K562 (cell line): ENCODE results near the gene MKRN1. TPM values are rescaled to one million over a fixed set of nuclear protein-coding genes. Genes with fewer than 3 reads are reported as not detected.

Experiments used
- ATAC-seq: fragments of 200-7000 bp; cut with Tn5 transposase; 3 replicates; pipeline ENCODE4 v1.9.1; 2020; ENCODE audit warnings: moderate library complexity
- BruUV-seq: library from RNA; stranded (reverse); fragments of 400-500 nt; replicated peaks from 2 replicates; lab custom pipeline; 2021; lab: Mats Ljungman, UMichigan
- CTCF ChIA-PET: fragments of 300-600 bp; formaldehyde crosslinking; extraction: SDS; loops from one replicate; lab custom pipeline; 2021; ENCODE audit warnings: low intra/inter-chr PET ratio; lab: Yijun Ruan, JAX
- POLR2A ChIA-PET: fragments of 300-600, 350-650 bp; sonication (Branson Sonifier 250); formaldehyde crosslinking; extraction: SDS; loops from one replicate; lab custom pipeline; 2021; ENCODE audit warnings: antibody characterized with exemption, inconsistent platforms; lab: Yijun Ruan, JAX
- DNase-seq, 4 experiments: peaks; one replicate each; pipeline versions ENCODE4 v3.0.0 to v3.0.0-alpha.2; 2011 to 2018; ENCODE audit warnings: low spot score in 3 of 4, mixed read lengths in 3 of 4; ENCODE audit errors: extremely low read depth in 1 of 4
- FAIRE-seq: peaks from 2 replicates; lab custom pipeline; 2011; peaks lifted over from hg19 to GRCh38; lab: Jason Lieb, UNC
- H2AFZ ChIP-seq: 2 replicates; pipeline ENCODE4 v1.6.0; 2011; ENCODE audit warnings: low read depth, low read length, control low read depth, inconsistent platforms
- H3K27ac ChIP-seq: fragments of 200-600 bp; 3 replicates; pipeline ENCODE4 v1.8.0; 2011; ENCODE audit warnings: low read depth, mild to moderate bottlenecking, control low read depth, inconsistent platforms, low read length, moderate library complexity, mixed read lengths; ENCODE audit errors: extremely low read depth
- H3K27me3 ChIP-seq, 2 experiments: fragments of 300-600 bp in 1 of 2; 2 replicates in 1 of 2; 3 replicates in 1 of 2; pipeline versions ENCODE4 v1.6.0 to v1.8.0; 2011; ENCODE audit warnings: inconsistent platforms in 2 of 2, low read length in 2 of 2, mild to moderate bottlenecking in 1 of 2, mixed read lengths in 1 of 2, moderate library complexity in 1 of 2; ENCODE audit not compliant: control insufficient read depth in 2 of 2, insufficient read depth in 2 of 2
- H3K36me3 ChIP-seq: fragments of 300-600 bp; 3 replicates; pipeline ENCODE4 v1.8.0; 2011; ENCODE audit warnings: mild to moderate bottlenecking, low read length, inconsistent platforms; ENCODE audit not compliant: control insufficient read depth, insufficient read depth
- H3K4me1 ChIP-seq, 2 experiments: fragments of 200-600 bp in 1 of 2; replicated peaks in 1 of 2; 2 replicates in 1 of 2; 3 replicates in 1 of 2; pipeline versions ENCODE4 v1.5.1 to v1.8.0; 2011; ENCODE audit warnings: inconsistent platforms in 2 of 2, low read length in 2 of 2, mild to moderate bottlenecking in 1 of 2, mixed read lengths in 1 of 2, moderate library complexity in 1 of 2; ENCODE audit not compliant: control insufficient read depth in 2 of 2, insufficient read depth in 2 of 2
- H3K4me2 ChIP-seq: 2 replicates; pipeline ENCODE4 v1.6.1; 2011; ENCODE audit warnings: low read length, control low read depth, inconsistent platforms, mixed read lengths; ENCODE audit not compliant: insufficient read depth
- H3K4me3 ChIP-seq: fragments of 200-600 bp; sonication (generic), shearing (Covaris generic); 2 replicates; pipeline ENCODE4 v1.5.1; 2016; ENCODE audit warnings: control low read depth, inconsistent platforms
- H3K79me2 ChIP-seq: fragments of 200-600 bp; 3 replicates; pipeline ENCODE4 v1.8.0; 2011; ENCODE audit warnings: low read length, inconsistent platforms; ENCODE audit not compliant: control insufficient read depth, insufficient read depth
- H3K9ac ChIP-seq, 2 experiments: 2 replicates each; pipeline versions ENCODE4 v1.6.0 to v1.6.1; 2011; ENCODE audit warnings: low read depth in 2 of 2, low read length in 2 of 2, control low read depth in 1 of 2, inconsistent platforms in 1 of 2, mild to moderate bottlenecking in 1 of 2, mixed read lengths in 1 of 2; ENCODE audit not compliant: insufficient read depth in 1 of 2
- H3K9me1 ChIP-seq: one replicate; pipeline ENCODE4 v1.6.0; 2011; ENCODE audit warnings: inconsistent platforms, mild to moderate bottlenecking, low read length, moderate library complexity; ENCODE audit not compliant: control insufficient read depth, insufficient read depth
- H3K9me3 ChIP-seq: replicated peaks from 2 replicates; pipeline ENCODE4 v1.5.1; 2011; ENCODE audit warnings: low read depth, low read length, inconsistent platforms; ENCODE audit not compliant: control insufficient read depth, insufficient read depth
- H4K20me1 ChIP-seq: replicated peaks from 2 replicates; pipeline ENCODE4 v1.6.1; 2011; ENCODE audit warnings: low read length, inconsistent platforms, mixed read lengths; ENCODE audit not compliant: control insufficient read depth, insufficient read depth
- CBX3 ChIP-seq, 2 experiments: IDR thresholded peaks; 1 replicate in 1 of 2; 2 replicates in 1 of 2; pipeline ENCODE4 v1.6.1; 2012; ENCODE audit warnings: inconsistent platforms in 2 of 2, low read length in 2 of 2, borderline replicate concordance in 1 of 2, control low read depth in 1 of 2
- DACH1 ChIP-seq: fragments of 450-650 bp; IDR thresholded peaks from 2 replicates; pipeline ENCODE4 v1.6.1; 2018; ENCODE audit not compliant: partially characterized antibody
- DMBX1 ChIP-seq: fragments of 250-450 bp; sonication (Bioruptor Pico); IDR thresholded peaks from 2 replicates; pipeline ENCODE4 v1.8.0; 2022; ENCODE audit warnings: inconsistent platforms, mild to moderate bottlenecking, moderate library complexity, borderline replicate concordance
- RAD21 ChIP-seq, 2 experiments: fragments of 250-450 bp in 1 of 2; fragments of 450-650 bp in 1 of 2; sonication (Bioruptor Pico) in 1 of 2; formaldehyde crosslinking in 1 of 2; IDR thresholded peaks in 1 of 2; conservative IDR thresholded peaks in 1 of 2; 2 replicates each; pipeline versions ENCODE4 v1.4.0 to v1.8.0; 2020 to 2022; ENCODE audit warnings: mild to moderate bottlenecking in 2 of 2, moderate library complexity in 1 of 2
- RFX5 ChIP-seq: IDR thresholded peaks from 2 replicates; pipeline ENCODE4 v1.6.1; 2011; ENCODE audit warnings: low read depth, mild to moderate bottlenecking, improper control_type of control experiment, low read length
- SRSF3 ChIP-seq: fragments of 200-400 bp; formaldehyde crosslinking; IDR thresholded peaks from 2 replicates; pipeline ENCODE4 v1.6.1; 2016; ENCODE audit warnings: mild to moderate bottlenecking, low read length, moderate library complexity; ENCODE audit not compliant: insufficient read depth
- U2AF1 ChIP-seq: fragments of 200-400 bp; formaldehyde crosslinking; optimal IDR thresholded peaks from 2 replicates; pipeline ENCODE3; 2017; ENCODE audit warnings: mild to moderate bottlenecking, low read depth, low read length, moderate library complexity
- WGBS: fragments of 100-300 bp; shearing (Covaris generic); methylation state at CpG from one replicate; pipeline ENCODE4 v1.1.6; 2016; ENCODE audit warnings: low coverage, mixed read lengths; ENCODE audit not compliant: insufficient coverage; ENCODE audit errors: missing lambda C conversion rate; 5-methylcytosine and 5-hydroxymethylcytosine counted together
- in situ Hi-C: fragments of 300-500 bp; cut with MboI; formaldehyde crosslinking; loops from 4 replicates; pipeline ENCODE4 v1.15.0; 2018; ENCODE audit warnings: inconsistent platforms, mixed read lengths
- intact Hi-C: fragments of 100-400 bp; cut with micrococcal nuclease; formaldehyde crosslinking; loops from 2 replicates; pipeline ENCODE4 v1.14.2; 2022
- polyA plus RNA-seq, 8 experiments: library from polyadenylated mRNA; depleted of rRNA in 4 of 8; stranded (reverse) in 5 of 8; unstranded in 3 of 8; fragments of >200 nt; fragmentation: Nextera tagmentation in 2 of 8; fragmentation: Illumina TruSeq in 1 of 8; extraction: Ambion mirVana in 2 of 8; extraction: Trizol in 1 of 8; gene quantifications; 2 replicates each; pipeline versions ENCODE4 v1.2.1 to v1.2.3, GENCODE V29; 2011 to 2014; ENCODE audit warnings: inconsistent platforms in 1 of 8, missing spikeins in 1 of 8
- total RNA-seq, 7 experiments: library from RNA; depleted of rRNA in 6 of 7; stranded (reverse); fragments of >200 nt in 6 of 7; fragmentation: Illumina TruSeq in 2 of 7; extraction: Trizol in 2 of 7; gene quantifications; 2 replicates each; pipeline versions ENCODE4 v1.2.1 to v1.2.3, GENCODE V29; 2011 to 2021; ENCODE audit warnings: low replicate concordance in 1 of 7

The MKRN1 gene
- total and polyA plus RNA-seq, 9 of the 15 experiments (the other 6 are each of a cell fraction or from before 2014, with no cell fraction given): 30.5 to 90.3 (median 76.0) TPM

GRCh38 chr7:140447841-140448240, 31.5 kb downstream of the MKRN1 start:
- intact Hi-C loops (loop anchor here (2.0 kb wide), 1 partner anchor 45 kb away; no protein-coding TSS in a partner anchor), in situ Hi-C loops (no loop called here)

GRCh38 chr7:140446467-140446866, 32.8 kb downstream of the MKRN1 start:
- peaks cover 2% of the 10 kb centered on the region in 2 experiments; a peak in 3 of 5 replicates for H3K4me1 ChIP-seq
- H3K4me2 ChIP-seq: no peak overlapping the region
- H4K20me1 ChIP-seq: 0 out of 2 replicates have a peak, but pooled peaks cover 1% of the 10 kb centered on the region
- POLR2A ChIA-PET: interaction anchor here (0.7 to 1.2 kb wide), 3 partner anchors 8 to 152 kb away, joined by 3 to 4 read pairs (median 4); no protein-coding TSS in a partner anchor
- intact Hi-C loops: loop anchor here (2.0 kb wide), 1 partner anchor 46 kb away; no protein-coding TSS in a partner anchor
- no peaks in the 10 kb centered on the region for H3K36me3 ChIP-seq
- CTCF ChIA-PET: no interaction called here
- DNase-seq (peak in 1 of 4 experiments; percentile 48), ATAC-seq (peak; percentile 78), FAIRE-seq (peak; percentile 73)
- WGBS: 37% methylated on average over 11 of the region's 11 CpGs
- in situ Hi-C loops: no loop called here
- no peak overlapping the region for H3K4me3 ChIP-seq
- BruUV-seq: no TSS peak
- no peak overlapping the region for H3K9ac ChIP-seq
- H3K9me1 ChIP-seq: no peaks in the 10 kb centered on the region
- no peaks in the 10 kb centered on the region for H3K9me3 ChIP-seq
- H3K27ac ChIP-seq: no peak overlapping the region
- H2AFZ ChIP-seq: no peak overlapping the region
- no peaks in the 10 kb centered on the region; a peak in 1 of 5 replicates for H3K27me3 ChIP-seq
- H3K79me2 ChIP-seq: no peaks in the 10 kb centered on the region
- TF ChIP-seq CBX3 (IDR thresholded peaks at IDR 0.05; ENCODE audit: borderline replicate concordance in 1 of 2, low read length in 2 of 2) (peak in 1 of 2 experiments; percentile 16; a peak in 1 of 3 replicates), RFX5 (no peak), RAD21 (CRISPR knock-in tag; conservative IDR thresholded peaks at IDR 0.05 in 1 of 2, IDR thresholded peaks at IDR 0.05 in 1 of 2) (peak in 1 of 2 experiments; percentile 53; a peak in 2 of 4 replicates)

More at GRCh38 chr7:140447841-140448240, 31.5 kb downstream of the MKRN1 start:
- 0 out of 2 replicates have a peak, but pooled peaks cover 5% of the 10 kb centered on the region for H4K20me1 ChIP-seq
- H2AFZ ChIP-seq: no peak overlapping the region
- TF ChIP-seq DMBX1 (CRISPR knock-in tag) (no peak), DACH1 (peak; percentile 15), U2AF1 (no peak), SRSF3 (no peak)
- no peak overlapping the region for H3K9ac ChIP-seq
- H3K27ac ChIP-seq: no peak overlapping the region
- H3K36me3 ChIP-seq: peaks cover 5% of the 10 kb centered on the region; the same call in 1 of the 3 replicates
- ChIA-PET POLR2A (interaction anchor here (0.5 to 1.2 kb wide), 2 partner anchors 15 to 301 kb away, joined by 3 read pairs; no protein-coding TSS in a partner anchor), CTCF (no interaction called here)
- WGBS: 55% methylated on average over 7 of the region's 7 CpGs
- H3K4me2 ChIP-seq: no peak overlapping the region
- BruUV-seq: no TSS peak
- FAIRE-seq (no peak), ATAC-seq (no peak), DNase-seq (no peak)
- H3K4me1 ChIP-seq: peaks cover 2% of the 10 kb centered on the region in 2 experiments; a peak in 3 of 5 replicates
- no peak overlapping the region for H3K4me3 ChIP-seq
- no peaks in the 10 kb centered on the region for H3K9me1 ChIP-seq
- H3K9me3 ChIP-seq: no peaks in the 10 kb centered on the region
- H3K79me2 ChIP-seq: no peaks in the 10 kb centered on the region
- no peaks in the 10 kb centered on the region; a peak in 1 of 5 replicates for H3K27me3 ChIP-seq
